KG1 (cell line): ENCODE data around the gene RIMS3.

Experiments used
- DNase-seq: peaks from one replicate; lab custom pipeline; 2025; lab: John Stamatoyannopoulos, UW

The RIMS3 gene

GRCh38 chr1:40593449-40594186 lies 71.9 kb downstream of the RIMS3 start:
- no peak for DNase-seq

- DNase-seq: no peak
Observed at GRCh38 chr1:40592107-40592803, 73.2 kb downstream of the RIMS3 start.

DNA sequence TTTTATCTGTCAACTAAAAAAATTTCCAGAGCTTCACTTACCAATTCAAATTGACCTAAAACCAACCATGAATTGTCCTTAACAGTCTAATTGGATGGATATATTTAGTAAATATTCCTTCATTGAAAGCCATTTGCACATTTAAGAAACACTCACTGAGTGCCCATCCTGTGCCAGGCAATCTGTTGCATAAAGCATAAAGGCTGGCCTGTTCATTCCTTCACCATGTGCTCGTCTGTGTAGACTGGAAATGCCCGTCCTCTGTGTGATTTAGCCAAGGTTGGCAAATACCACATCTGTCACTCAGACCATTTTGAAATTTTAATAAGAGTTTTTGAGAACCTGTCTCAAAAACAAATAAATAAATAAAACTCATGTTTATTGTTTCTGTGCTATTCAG lies 76.9 kb downstream of the RIMS3 start:
- no peak for DNase-seq

- DNase-seq: no peak
Observed at GRCh38 chr1:40583980-40584379, 81.5 kb downstream of the RIMS3 start.

- DNase-seq: no peak
Observed at GRCh38 chr1:40582116-40582515, 83.4 kb downstream of the RIMS3 start.

GRCh38 chr1:40575336-40575735 lies 90.1 kb downstream of the RIMS3 start:
- DNase-seq: no peak

DNA sequence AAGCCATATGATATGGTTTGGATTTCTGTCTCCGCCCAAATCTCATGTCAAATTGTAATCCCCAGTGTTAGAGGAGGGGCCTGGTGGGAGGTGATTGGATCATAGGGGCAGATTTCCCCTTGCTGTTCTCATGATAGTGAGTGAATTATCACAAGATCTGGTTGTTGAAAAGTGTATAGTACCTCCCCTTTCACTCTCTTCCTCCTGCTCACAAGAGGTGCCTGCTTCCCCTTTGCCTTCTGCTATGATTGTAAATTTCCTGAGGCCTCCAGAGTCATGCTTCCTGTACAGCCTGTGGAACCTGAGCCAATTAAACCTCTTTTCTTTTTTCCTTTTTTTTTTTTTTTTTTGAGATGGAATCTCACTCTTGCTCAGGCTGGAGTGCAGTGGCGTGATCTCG lies 90.7 kb downstream of the RIMS3 start:
- DNase-seq: peak; percentile 27
